PC-3 (cell line): Measurements from ENCODE around the gene ASXL2. TPM values are rescaled to one million over a fixed set of nuclear protein-coding genes. Genes with fewer than 3 reads are reported as not detected.

ENCODE experiments used
- ATAC-seq: fragments of 200-7000 bp; cut with Tn5 transposase; 2 replicates; pipeline ENCODE4 v1.9.1; 2020; ENCODE audit warnings: mild to moderate bottlenecking, moderate library complexity
- BruUV-seq: library from RNA; stranded (reverse); fragments of 400-500 nt; replicated peaks from 2 replicates; lab custom pipeline; 2021; lab: Mats Ljungman, UMichigan
- CTCF ChIA-PET: fragments of 300-600 bp; sonication (Branson Sonifier 250); formaldehyde crosslinking; loops from one replicate; lab custom pipeline; 2022; ENCODE audit warnings: antibody characterized with exemption; lab: Charles Lee
- POLR2A ChIA-PET: fragments of 300-600 bp; sonication (Branson Sonifier 250); formaldehyde crosslinking; loops from one replicate; lab custom pipeline; 2022; ENCODE audit warnings: antibody characterized with exemption; ENCODE audit not compliant: unreplicated experiment; lab: Charles Lee
- DNase-seq: peaks from one replicate; pipeline ENCODE4 v3.0.0-alpha.2; 2015
- H2AFZ ChIP-seq: fragments of 300-600 bp; sonication (generic); 2 replicates; pipeline ENCODE4 v1.6.0; 2016; ENCODE audit warnings: antibody characterized with exemption, low read length
- H3F3A ChIP-seq: fragments of 300-600 bp; sonication (generic); one replicate; pipeline ENCODE4 v1.6.0; 2017; ENCODE audit warnings: antibody characterized with exemption, low read length, control low read depth, mild to moderate bottlenecking; ENCODE audit not compliant: unreplicated experiment
- H3K27ac ChIP-seq: fragments of 300-600 bp; sonication (generic); 2 replicates; pipeline ENCODE4 v1.5.1; 2016; ENCODE audit warnings: mild to moderate bottlenecking, low read length
- H3K27me3 ChIP-seq: fragments of 300-600 bp; sonication (generic); 2 replicates; pipeline ENCODE4 v1.6.1; 2016; ENCODE audit warnings: low read length, mixed read lengths
- H3K36me3 ChIP-seq: fragments of 300-600 bp; sonication (generic); 2 replicates; pipeline ENCODE4 v1.6.1; 2016; ENCODE audit warnings: low read depth, mixed run types, low read length, mixed read lengths
- H3K4me1 ChIP-seq: fragments of 300-600 bp; sonication (generic); 2 replicates; pipeline ENCODE4 v1.5.1; 2016; ENCODE audit warnings: low read length; ENCODE audit not compliant: insufficient read depth
- H3K4me2 ChIP-seq: fragments of 300-600 bp; sonication (generic); 2 replicates; pipeline ENCODE4 v1.6.0; 2016; ENCODE audit warnings: low read length
- H3K4me3 ChIP-seq: fragments of 300-600 bp; sonication (generic); 2 replicates; pipeline ENCODE4 v1.5.1; 2016; ENCODE audit warnings: mild to moderate bottlenecking, low read length, mixed read lengths
- H3K79me2 ChIP-seq: fragments of 300-600 bp; sonication (generic); 2 replicates; pipeline ENCODE4 v1.6.1; 2017; ENCODE audit warnings: low read length, mixed read lengths
- H3K9ac ChIP-seq: fragments of 300-600 bp; sonication (generic); 2 replicates; pipeline ENCODE4 v1.6.0; 2016; ENCODE audit warnings: mild to moderate bottlenecking, low read length
- H3K9me2 ChIP-seq: fragments of 300-600 bp; sonication (generic); replicated peaks from 2 replicates; pipeline ENCODE4 v1.6.1; 2016; ENCODE audit warnings: mixed run types, low read length, mixed read lengths
- H3K9me3 ChIP-seq: fragments of 300-600 bp; sonication (generic); 2 replicates; pipeline ENCODE4 v1.6.1; 2016; ENCODE audit warnings: low read length, mixed read lengths
- H4K20me1 ChIP-seq: fragments of 300-600 bp; sonication (generic); 2 replicates; pipeline ENCODE4 v1.6.1; 2016; ENCODE audit warnings: low read length, mixed read lengths
- CTCF ChIP-seq: fragments of 300-600 bp; sonication (generic); conservative IDR thresholded peaks from 2 replicates; pipeline ENCODE4 v1.5.1; 2017; ENCODE audit warnings: antibody characterized with exemption, low read depth, mild to moderate bottlenecking, low read length
- EZH2 ChIP-seq: fragments of 300-600 bp; sonication (generic); IDR thresholded peaks from one replicate; pipeline ENCODE4 v1.6.1; 2017; ENCODE audit warnings: antibody characterized with exemption, mild to moderate bottlenecking, low read length; ENCODE audit not compliant: unreplicated experiment
- EZH2phosphoT487 ChIP-seq: fragments of 300-600 bp; sonication (generic); IDR thresholded peaks from 2 replicates; pipeline ENCODE4 v1.6.1; 2018; ENCODE audit warnings: mild to moderate bottlenecking, antibody characterized with exemption, low read length, borderline replicate concordance
- intact Hi-C: fragments of 100-400 bp; cut with micrococcal nuclease; formaldehyde crosslinking; loops from 2 replicates; pipeline ENCODE4 v1.9.0; 2023
- total RNA-seq: library from RNA; depleted of rRNA; stranded (reverse); fragments of >200 nt; gene quantifications from 2 replicates; pipeline ENCODE4 v1.2.3, GENCODE V29; 2014

Gene ASXL2
- total RNA-seq, 1 experiment from 2014 or later, result 11.5 TPM

- Histone ChIP-seq H3F3A (no peaks in the 10 kb centered on the region), H3K36me3 (no peaks in the 10 kb centered on the region), H3K27me3 (no peaks in the 10 kb centered on the region), H3K4me1 (no peaks in the 10 kb centered on the region), H3K9me3 (no peaks in the 10 kb centered on the region), H3K27ac (no peak overlapping the region), H3K9me2 (no peaks in the 10 kb centered on the region), H3K4me2 (no peak overlapping the region), H3K9ac (no peak overlapping the region), H2AFZ (no peak overlapping the region), H4K20me1 (no peaks in the 10 kb centered on the region), H3K4me3 (no peak overlapping the region), H3K79me2 (no peaks in the 10 kb centered on the region)
- CTCF ChIA-PET, result interaction anchor here (0.6 kb wide), 1 partner anchor 246 kb away, joined by 6 read pairs; the partner anchor contains the start of gene KIF3C
- DNase-seq, result no peak
- POLR2A ChIA-PET, result interaction anchor here (0.7 kb wide), 1 partner anchor 109 kb away, joined by 3 read pairs; no protein-coding TSS in a partner anchor
- intact Hi-C loops, result no loop called here
- BruUV-seq, result no TSS peak
- ATAC-seq, result no peak
- TF ChIP-seq CTCF (no peak), EZH2phosphoT487 (no peak), EZH2 (no peak)
Observed at GRCh38 chr2:25735835-25736234, 142.5 kb downstream of the ASXL2 start.

- Histone ChIP-seq H3K9ac (no peak overlapping the region), H3K4me1 (no peaks in the 10 kb centered on the region), H2AFZ (no peak overlapping the region), H3K79me2 (no peaks in the 10 kb centered on the region), H3F3A (no peaks in the 10 kb centered on the region), H3K9me3 (no peaks in the 10 kb centered on the region), H3K9me2 (no peaks in the 10 kb centered on the region), H3K4me2 (no peak overlapping the region), H3K27ac (no peak overlapping the region), H4K20me1 (no peaks in the 10 kb centered on the region), H3K4me3 (no peak overlapping the region), H3K27me3 (no peaks in the 10 kb centered on the region), H3K36me3 (no peaks in the 10 kb centered on the region)
- TF ChIP-seq EZH2 (no peak), CTCF (no peak), EZH2phosphoT487 (no peak)
- intact Hi-C loops, result no loop called here
- ATAC-seq (no peak), DNase-seq (no peak)
- ChIA-PET CTCF (no interaction called here), POLR2A (no interaction called here)
- no TSS peak for BruUV-seq
Observed at GRCh38 chr2:25728559-25728958, 149.7 kb downstream of the ASXL2 start.

GRCh38 chr2:25726522-25726921 lies 151.8 kb downstream of the ASXL2 start:
- CTCF ChIA-PET, result no interaction called here
- Histone ChIP-seq H3K9me2 (no peaks in the 10 kb centered on the region), H3K4me1 (no peaks in the 10 kb centered on the region), H2AFZ (no peak overlapping the region), H3K4me3 (no peak overlapping the region), H3K9me3 (no peaks in the 10 kb centered on the region), H4K20me1 (no peaks in the 10 kb centered on the region), H3K4me2 (no peak overlapping the region), H3K27ac (no peak overlapping the region), H3K9ac (no peak overlapping the region), H3K36me3 (no peaks in the 10 kb centered on the region), H3F3A (no peaks in the 10 kb centered on the region), H3K79me2 (no peaks in the 10 kb centered on the region), H3K27me3 (no peaks in the 10 kb centered on the region)
- TF ChIP-seq EZH2phosphoT487 (no peak), EZH2 (no peak), CTCF (no peak)
- ATAC-seq, result no peak
- no TSS peak for BruUV-seq
- POLR2A ChIA-PET, result no interaction called here
- DNase-seq, result no peak
- intact Hi-C loops, result no loop called here
